Measurements from ENCODE around the gene CRMP1. TPM values are rescaled to one million over a fixed set of nuclear protein-coding genes. Genes with fewer than 3 reads are reported as not detected.

The CRMP1 gene
- total RNA-seq, 1 experiment from 2014 or later = 134 TPM

DNA sequence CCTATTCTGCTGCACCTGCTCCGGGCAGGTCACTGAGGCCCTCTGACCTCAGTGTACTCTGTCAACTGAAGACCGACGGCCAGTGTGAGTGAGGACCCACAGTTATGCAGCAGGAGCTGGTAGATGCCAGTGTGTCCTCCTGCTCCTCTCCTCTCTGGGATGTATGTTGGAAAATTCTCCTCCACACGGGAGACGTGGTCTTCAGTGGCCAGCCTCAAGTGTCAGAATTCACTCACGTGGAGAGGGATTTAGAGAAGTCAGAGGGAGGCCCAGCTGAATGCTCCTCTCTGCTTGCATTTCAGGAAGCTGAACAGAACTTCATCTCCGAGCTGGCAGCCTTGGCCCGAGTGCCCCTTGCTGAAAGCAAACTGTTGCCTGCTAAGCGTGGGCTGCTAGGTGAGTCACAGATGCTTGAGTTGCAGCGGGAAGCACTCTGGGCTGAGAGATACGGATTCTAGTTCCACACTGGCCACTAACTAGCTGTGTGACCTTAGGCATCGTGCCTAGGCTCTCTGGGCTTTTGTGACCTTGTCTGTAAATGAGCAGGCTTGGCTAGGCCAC, 83.6 kb downstream of the CRMP1 start:
- Mint-ChIP-seq H3K27ac (no peak overlapping the region), H3K27me3 (ENCODE audit: low read depth) (no peaks in the 10 kb centered on the region), H3K4me3 (no peak overlapping the region), H3K36me3 (peaks cover 46% of the 10 kb centered on the region), H3K9me3 (no peaks in the 10 kb centered on the region), H3K4me1 (no peaks in the 10 kb centered on the region)
- ATAC-seq = no peak
- TF ChIP-seq, protein P1, sequence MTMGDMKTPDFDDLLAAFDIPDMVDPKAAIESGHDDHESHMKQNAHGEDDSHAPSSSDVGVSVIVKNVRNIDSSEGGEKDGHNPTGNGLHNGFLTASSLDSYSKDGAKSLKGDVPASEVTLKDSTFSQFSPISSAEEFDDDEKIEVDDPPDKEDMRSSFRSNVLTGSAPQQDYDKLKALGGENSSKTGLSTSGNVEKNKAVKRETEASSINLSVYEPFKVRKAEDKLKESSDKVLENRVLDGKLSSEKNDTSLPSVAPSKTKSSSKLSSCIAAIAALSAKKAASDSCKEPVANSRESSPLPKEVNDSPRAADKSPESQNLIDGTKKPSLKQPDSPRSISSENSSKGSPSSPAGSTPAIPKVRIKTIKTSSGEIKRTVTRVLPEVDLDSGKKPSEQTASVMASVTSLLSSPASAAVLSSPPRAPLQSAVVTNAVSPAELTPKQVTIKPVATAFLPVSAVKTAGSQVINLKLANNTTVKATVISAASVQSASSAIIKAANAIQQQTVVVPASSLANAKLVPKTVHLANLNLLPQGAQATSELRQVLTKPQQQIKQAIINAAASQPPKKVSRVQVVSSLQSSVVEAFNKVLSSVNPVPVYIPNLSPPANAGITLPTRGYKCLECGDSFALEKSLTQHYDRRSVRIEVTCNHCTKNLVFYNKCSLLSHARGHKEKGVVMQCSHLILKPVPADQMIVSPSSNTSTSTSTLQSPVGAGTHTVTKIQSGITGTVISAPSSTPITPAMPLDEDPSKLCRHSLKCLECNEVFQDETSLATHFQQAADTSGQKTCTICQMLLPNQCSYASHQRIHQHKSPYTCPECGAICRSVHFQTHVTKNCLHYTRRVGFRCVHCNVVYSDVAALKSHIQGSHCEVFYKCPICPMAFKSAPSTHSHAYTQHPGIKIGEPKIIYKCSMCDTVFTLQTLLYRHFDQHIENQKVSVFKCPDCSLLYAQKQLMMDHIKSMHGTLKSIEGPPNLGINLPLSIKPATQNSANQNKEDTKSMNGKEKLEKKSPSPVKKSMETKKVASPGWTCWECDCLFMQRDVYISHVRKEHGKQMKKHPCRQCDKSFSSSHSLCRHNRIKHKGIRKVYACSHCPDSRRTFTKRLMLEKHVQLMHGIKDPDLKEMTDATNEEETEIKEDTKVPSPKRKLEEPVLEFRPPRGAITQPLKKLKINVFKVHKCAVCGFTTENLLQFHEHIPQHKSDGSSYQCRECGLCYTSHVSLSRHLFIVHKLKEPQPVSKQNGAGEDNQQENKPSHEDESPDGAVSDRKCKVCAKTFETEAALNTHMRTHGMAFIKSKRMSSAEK (CRISPR knock-in tag; IDR thresholded peaks at IDR 0.05; ENCODE audit: borderline replicate concordance) = no peak
- no peak for TF ChIP-seq NR2C2 (CRISPR knock-in tag; IDR thresholded peaks at IDR 0.05)
- no peak for TF ChIP-seq NFYB (CRISPR knock-in tag; conservative IDR thresholded peaks at IDR 0.05; ENCODE audit: low read depth)
- no peak for TF ChIP-seq MLX (CRISPR knock-in tag; IDR thresholded peaks at IDR 0.05)
- TF ChIP-seq SOX15 (CRISPR knock-in tag; IDR thresholded peaks at IDR 0.05) = no peak
- TF ChIP-seq SP1 (CRISPR knock-in tag; conservative IDR thresholded peaks at IDR 0.05) = no peak
- TF ChIP-seq SMAD3 (CRISPR knock-in tag; IDR thresholded peaks at IDR 0.05; ENCODE audit: borderline replicate concordance) = no peak
- TF ChIP-seq KAT7 (CRISPR knock-in tag; IDR thresholded peaks at IDR 0.05; ENCODE audit: borderline replicate concordance) = no peak
- ChIA-PET POLR2A (no interaction called here), CTCF (interaction anchor here (1.3 to 1.4 kb wide), 2 partner anchors 12 to 171 kb away, joined by 4 to 5 read pairs; no protein-coding TSS in a partner anchor)
- DNase-seq (ENCODE audit: low spot score) = no peak

GRCh38 chr4:5808081-5808741, 84.7 kb downstream of the CRMP1 start:
- DNase-seq (ENCODE audit: low spot score) (no peak), ATAC-seq (no peak)
- Mint-ChIP-seq H3K4me3 (no peak overlapping the region), H3K9me3 (no peaks in the 10 kb centered on the region), H3K27ac (no peak overlapping the region), H3K27me3 (ENCODE audit: low read depth) (no peaks in the 10 kb centered on the region), H3K4me1 (no peaks in the 10 kb centered on the region), H3K36me3 (peaks cover 51% of the 10 kb centered on the region)
- ChIA-PET CTCF (interaction anchor here (0.8 to 4.6 kb wide), 5 partner anchors 13 to 174 kb away, joined by 3 to 25 read pairs (median 4); no protein-coding TSS in a partner anchor), POLR2A (no interaction called here)
- TF ChIP-seq, protein P2, sequence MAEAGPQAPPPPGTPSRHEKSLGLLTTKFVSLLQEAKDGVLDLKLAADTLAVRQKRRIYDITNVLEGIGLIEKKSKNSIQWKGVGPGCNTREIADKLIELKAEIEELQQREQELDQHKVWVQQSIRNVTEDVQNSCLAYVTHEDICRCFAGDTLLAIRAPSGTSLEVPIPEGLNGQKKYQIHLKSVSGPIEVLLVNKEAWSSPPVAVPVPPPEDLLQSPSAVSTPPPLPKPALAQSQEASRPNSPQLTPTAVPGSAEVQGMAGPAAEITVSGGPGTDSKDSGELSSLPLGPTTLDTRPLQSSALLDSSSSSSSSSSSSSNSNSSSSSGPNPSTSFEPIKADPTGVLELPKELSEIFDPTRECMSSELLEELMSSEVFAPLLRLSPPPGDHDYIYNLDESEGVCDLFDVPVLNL (CRISPR knock-in tag; IDR thresholded peaks at IDR 0.05; ENCODE audit: borderline replicate concordance, low read depth) = no peak
- TF ChIP-seq ZNF423 (CRISPR knock-in tag; IDR thresholded peaks at IDR 0.05) (no peak), ZNF263 (CRISPR knock-in tag; IDR thresholded peaks at IDR 0.05; ENCODE audit: low read depth) (no peak), TCF7 (CRISPR knock-in tag; IDR thresholded peaks at IDR 0.05; ENCODE audit: low read depth) (no peak), ZNF671 (CRISPR knock-in tag; IDR thresholded peaks at IDR 0.05) (no peak), MXD4 (CRISPR knock-in tag; IDR thresholded peaks at IDR 0.05; ENCODE audit: borderline replicate concordance) (no peak), TEAD4 (CRISPR knock-in tag; IDR thresholded peaks at IDR 0.05) (no peak), JAZF1 (CRISPR knock-in tag; IDR thresholded peaks at IDR 0.05) (no peak), ATF6 (CRISPR knock-in tag; IDR thresholded peaks at IDR 0.05) (no peak)
- TF ChIP-seq, protein P3, sequence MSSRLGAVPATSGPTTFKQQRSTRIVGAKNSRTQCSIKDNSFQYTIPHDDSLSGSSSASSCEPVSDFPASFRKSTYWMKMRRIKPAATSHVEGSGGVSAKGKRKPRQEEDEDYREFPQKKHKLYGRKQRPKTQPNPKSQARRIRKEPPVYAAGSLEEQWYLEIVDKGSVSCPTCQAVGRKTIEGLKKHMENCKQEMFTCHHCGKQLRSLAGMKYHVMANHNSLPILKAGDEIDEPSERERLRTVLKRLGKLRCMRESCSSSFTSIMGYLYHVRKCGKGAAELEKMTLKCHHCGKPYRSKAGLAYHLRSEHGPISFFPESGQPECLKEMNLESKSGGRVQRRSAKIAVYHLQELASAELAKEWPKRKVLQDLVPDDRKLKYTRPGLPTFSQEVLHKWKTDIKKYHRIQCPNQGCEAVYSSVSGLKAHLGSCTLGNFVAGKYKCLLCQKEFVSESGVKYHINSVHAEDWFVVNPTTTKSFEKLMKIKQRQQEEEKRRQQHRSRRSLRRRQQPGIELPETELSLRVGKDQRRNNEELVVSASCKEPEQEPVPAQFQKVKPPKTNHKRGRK (CRISPR knock-in tag; IDR thresholded peaks at IDR 0.05; ENCODE audit: borderline replicate concordance) = no peak
- TF ChIP-seq, protein P4, sequence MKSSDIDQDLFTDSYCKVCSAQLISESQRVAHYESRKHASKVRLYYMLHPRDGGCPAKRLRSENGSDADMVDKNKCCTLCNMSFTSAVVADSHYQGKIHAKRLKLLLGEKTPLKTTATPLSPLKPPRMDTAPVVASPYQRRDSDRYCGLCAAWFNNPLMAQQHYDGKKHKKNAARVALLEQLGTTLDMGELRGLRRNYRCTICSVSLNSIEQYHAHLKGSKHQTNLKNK (CRISPR knock-in tag; IDR thresholded peaks at IDR 0.05) = no peak
- TF ChIP-seq, protein P5, sequence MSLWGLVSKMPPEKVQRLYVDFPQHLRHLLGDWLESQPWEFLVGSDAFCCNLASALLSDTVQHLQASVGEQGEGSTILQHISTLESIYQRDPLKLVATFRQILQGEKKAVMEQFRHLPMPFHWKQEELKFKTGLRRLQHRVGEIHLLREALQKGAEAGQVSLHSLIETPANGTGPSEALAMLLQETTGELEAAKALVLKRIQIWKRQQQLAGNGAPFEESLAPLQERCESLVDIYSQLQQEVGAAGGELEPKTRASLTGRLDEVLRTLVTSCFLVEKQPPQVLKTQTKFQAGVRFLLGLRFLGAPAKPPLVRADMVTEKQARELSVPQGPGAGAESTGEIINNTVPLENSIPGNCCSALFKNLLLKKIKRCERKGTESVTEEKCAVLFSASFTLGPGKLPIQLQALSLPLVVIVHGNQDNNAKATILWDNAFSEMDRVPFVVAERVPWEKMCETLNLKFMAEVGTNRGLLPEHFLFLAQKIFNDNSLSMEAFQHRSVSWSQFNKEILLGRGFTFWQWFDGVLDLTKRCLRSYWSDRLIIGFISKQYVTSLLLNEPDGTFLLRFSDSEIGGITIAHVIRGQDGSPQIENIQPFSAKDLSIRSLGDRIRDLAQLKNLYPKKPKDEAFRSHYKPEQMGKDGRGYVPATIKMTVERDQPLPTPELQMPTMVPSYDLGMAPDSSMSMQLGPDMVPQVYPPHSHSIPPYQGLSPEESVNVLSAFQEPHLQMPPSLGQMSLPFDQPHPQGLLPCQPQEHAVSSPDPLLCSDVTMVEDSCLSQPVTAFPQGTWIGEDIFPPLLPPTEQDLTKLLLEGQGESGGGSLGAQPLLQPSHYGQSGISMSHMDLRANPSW (CRISPR knock-in tag; conservative IDR thresholded peaks at IDR 0.05; ENCODE audit: low read depth) = no peak

Data from WTC11 (cell line).